NCI-H1092 treated with DMSO at 0.1 percent for 48 hours (cell line): Measurements from ENCODE around the gene SCAMP3.
"Not testable (repeated sequence)": the region's sequence is repeated elsewhere in the genome, so short reads cannot be mapped to it uniquely, and the experiment has no call there.

ENCODE experiments used
- DNase-seq: peaks from one replicate; lab custom pipeline; 2025; lab: John Stamatoyannopoulos, UW

The SCAMP3 gene

GRCh38 chr1:155261852-155262673 is at the start of gene SCAMP3:
Gene SCAMP3 (minus strand): TSS chr1:155262360. CDS start chr1:155262151, 209 bp downstream.
- peak; percentile 99 for DNase-seq

- DNase-seq: no peak
Observed at GRCh38 chr1:155309423-155310021, 47.4 kb upstream of the SCAMP3 start.

GRCh38 chr1:155308493-155309422 is 46.6 kb upstream of the SCAMP3 start, which contains the start of gene FDPS:
Gene FDPS (plus strand): TSS chr1:155308866. CDS start chr1:155309790, 924 bp downstream.
- peak; percentile 100 for DNase-seq

GRCh38 chr1:155307247-155307740 is 45.1 kb upstream of the SCAMP3 start:
- DNase-seq: peak; percentile 45

GRCh38 chr1:155305881-155306391 is 43.8 kb upstream of the SCAMP3 start:
- no peak for DNase-seq

GRCh38 chr1:155304558-155305063 is 42.5 kb upstream of the SCAMP3 start:
- DNase-seq: no peak

GRCh38 chr1:155301342-155301841 is 39.2 kb upstream of the SCAMP3 start, which contains the start of gene PKLR:
Gene PKLR (minus strand): TSS chr1:155301438. CDS start chr1:155301395, 43 bp downstream.
- DNase-seq: no peak

- no peak for DNase-seq
Observed at GRCh38 chr1:155300553-155301329, 38.6 kb upstream of the SCAMP3 start.

GRCh38 chr1:155300024-155300423 is 37.9 kb upstream of the SCAMP3 start:
- DNase-seq: no peak

- DNase-seq: no peak
Observed at GRCh38 chr1:155297384-155297783, 35.2 kb upstream of the SCAMP3 start.

GRCh38 chr1:155296661-155297060 is 34.5 kb upstream of the SCAMP3 start:
- no peak for DNase-seq

- no peak for DNase-seq
Observed at GRCh38 chr1:155295942-155296267, 33.7 kb upstream of the SCAMP3 start.

GRCh38 chr1:155295183-155295941 is 33.2 kb upstream of the SCAMP3 start:
- no peak for DNase-seq

GRCh38 chr1:155294520-155295182 is 32.5 kb upstream of the SCAMP3 start:
- DNase-seq: no peak

- DNase-seq: no peak
Observed at GRCh38 chr1:155293086-155293749, 31.1 kb upstream of the SCAMP3 start.

GRCh38 chr1:155291006-155291405 is 28.8 kb upstream of the SCAMP3 start:
- DNase-seq: not testable (repeated sequence)

GRCh38 chr1:155287987-155288543 is 25.9 kb upstream of the SCAMP3 start:
- no peak for DNase-seq

GRCh38 chr1:155286544-155286943 is 24.4 kb upstream of the SCAMP3 start:
- no peak for DNase-seq
